Measurements from ENCODE around the gene VRK2. TPM values are rescaled to one million over a fixed set of nuclear protein-coding genes. Genes with fewer than 3 reads are reported as not detected.
A peak's percentile ranks its signal among the peaks of the same experiment; 100 is the strongest.

Gene VRK2
- total RNA-seq, 1 donor: 22.1 TPM

DNA sequence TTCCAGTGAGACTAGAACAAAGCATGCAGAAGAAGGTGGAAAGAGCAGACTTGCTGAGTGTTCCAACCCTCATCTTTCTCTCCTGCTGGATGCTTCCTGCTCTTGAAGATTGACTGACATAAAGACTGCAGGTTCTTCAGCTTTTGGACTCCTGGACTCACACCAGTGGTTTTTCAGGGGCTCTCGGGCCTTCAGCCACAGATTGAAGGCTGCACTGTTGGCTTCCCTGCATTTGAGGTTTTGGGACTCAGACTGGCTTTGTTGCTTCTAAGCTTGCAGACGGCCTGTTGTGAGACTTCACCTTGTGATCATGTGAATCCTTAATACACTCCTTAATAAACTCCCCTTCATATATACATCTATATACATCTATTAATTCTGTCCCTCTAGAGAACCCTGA lies 20.4 kb downstream of the VRK2 start:
- no peak overlapping the region for H3K4me3 ChIP-seq (ENCODE audit: insufficient read depth, low read length)
- H4K20me1 ChIP-seq (ENCODE audit: insufficient read depth, low read length): no peaks in the 10 kb centered on the region
- no peaks in the 10 kb centered on the region for H3K36me3 ChIP-seq (ENCODE audit: insufficient read depth, low read length)
- no peaks in the 10 kb centered on the region for H3K9me3 ChIP-seq (ENCODE audit: low read depth, low read length)
- peak overlapping the region; percentile 4 for H2AFZ ChIP-seq (ENCODE audit: low read length)
- H3K4me2 ChIP-seq (ENCODE audit: insufficient read depth, low read length): no peak overlapping the region
- H3K27ac ChIP-seq (ENCODE audit: low read depth, low read length): no peak overlapping the region
- no peak for DNase-seq (ENCODE audit: insufficient read length, low spot score, missing footprints)
- H3K4me1 ChIP-seq (ENCODE audit: insufficient read depth, low read length): peaks cover 8% of the 10 kb centered on the region
- H3K79me2 ChIP-seq (ENCODE audit: insufficient read depth, low read length): peaks cover 13% of the 10 kb centered on the region
- no peaks in the 10 kb centered on the region for H3K27me3 ChIP-seq (ENCODE audit: insufficient read depth, low read length)
- TF ChIP-seq, protein P1, sequence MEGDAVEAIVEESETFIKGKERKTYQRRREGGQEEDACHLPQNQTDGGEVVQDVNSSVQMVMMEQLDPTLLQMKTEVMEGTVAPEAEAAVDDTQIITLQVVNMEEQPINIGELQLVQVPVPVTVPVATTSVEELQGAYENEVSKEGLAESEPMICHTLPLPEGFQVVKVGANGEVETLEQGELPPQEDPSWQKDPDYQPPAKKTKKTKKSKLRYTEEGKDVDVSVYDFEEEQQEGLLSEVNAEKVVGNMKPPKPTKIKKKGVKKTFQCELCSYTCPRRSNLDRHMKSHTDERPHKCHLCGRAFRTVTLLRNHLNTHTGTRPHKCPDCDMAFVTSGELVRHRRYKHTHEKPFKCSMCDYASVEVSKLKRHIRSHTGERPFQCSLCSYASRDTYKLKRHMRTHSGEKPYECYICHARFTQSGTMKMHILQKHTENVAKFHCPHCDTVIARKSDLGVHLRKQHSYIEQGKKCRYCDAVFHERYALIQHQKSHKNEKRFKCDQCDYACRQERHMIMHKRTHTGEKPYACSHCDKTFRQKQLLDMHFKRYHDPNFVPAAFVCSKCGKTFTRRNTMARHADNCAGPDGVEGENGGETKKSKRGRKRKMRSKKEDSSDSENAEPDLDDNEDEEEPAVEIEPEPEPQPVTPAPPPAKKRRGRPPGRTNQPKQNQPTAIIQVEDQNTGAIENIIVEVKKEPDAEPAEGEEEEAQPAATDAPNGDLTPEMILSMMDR (IDR thresholded peaks at IDR 0.05; ENCODE audit: extremely low read depth, low read depth, low read length): no peak

DNA sequence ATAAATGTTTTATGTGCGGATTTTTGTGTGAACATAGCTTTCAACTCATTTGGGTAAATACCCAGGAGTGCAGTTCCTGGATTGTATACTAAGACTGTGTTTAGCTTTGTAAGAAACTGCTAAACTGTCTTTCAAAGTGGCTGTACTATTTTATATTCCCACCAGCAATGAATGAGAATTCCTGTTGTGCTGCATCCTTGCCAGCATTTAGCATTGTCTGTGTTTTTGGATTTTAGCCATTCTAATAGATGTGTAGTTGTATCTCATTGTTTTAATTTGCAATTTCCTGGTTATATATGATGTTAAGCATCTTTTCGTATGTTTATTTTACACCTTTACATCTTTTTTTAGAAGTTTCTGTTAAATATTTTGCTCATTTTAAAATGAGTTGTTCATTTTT lies 24.2 kb downstream of the VRK2 start:
- TF ChIP-seq, protein P1 (IDR thresholded peaks at IDR 0.05; ENCODE audit: extremely low read depth, low read depth, low read length): no peak
- no peaks in the 10 kb centered on the region for H3K9me3 ChIP-seq (ENCODE audit: low read depth, low read length)
- peaks cover 22% of the 10 kb centered on the region for H3K79me2 ChIP-seq (ENCODE audit: insufficient read depth, low read length)
- no peak overlapping the region for H3K4me2 ChIP-seq (ENCODE audit: insufficient read depth, low read length)
- DNase-seq (ENCODE audit: insufficient read length, low spot score, missing footprints): no peak
- H3K4me3 ChIP-seq (ENCODE audit: insufficient read depth, low read length): no peak overlapping the region
- no peak overlapping the region for H3K27ac ChIP-seq (ENCODE audit: low read depth, low read length)
- H3K36me3 ChIP-seq (ENCODE audit: insufficient read depth, low read length): no peaks in the 10 kb centered on the region
- H3K4me1 ChIP-seq (ENCODE audit: insufficient read depth, low read length): no peaks in the 10 kb centered on the region
- no peak overlapping the region for H2AFZ ChIP-seq (ENCODE audit: low read length)
- no peaks in the 10 kb centered on the region for H3K27me3 ChIP-seq (ENCODE audit: insufficient read depth, low read length)
- H4K20me1 ChIP-seq (ENCODE audit: insufficient read depth, low read length): no peaks in the 10 kb centered on the region

DNA sequence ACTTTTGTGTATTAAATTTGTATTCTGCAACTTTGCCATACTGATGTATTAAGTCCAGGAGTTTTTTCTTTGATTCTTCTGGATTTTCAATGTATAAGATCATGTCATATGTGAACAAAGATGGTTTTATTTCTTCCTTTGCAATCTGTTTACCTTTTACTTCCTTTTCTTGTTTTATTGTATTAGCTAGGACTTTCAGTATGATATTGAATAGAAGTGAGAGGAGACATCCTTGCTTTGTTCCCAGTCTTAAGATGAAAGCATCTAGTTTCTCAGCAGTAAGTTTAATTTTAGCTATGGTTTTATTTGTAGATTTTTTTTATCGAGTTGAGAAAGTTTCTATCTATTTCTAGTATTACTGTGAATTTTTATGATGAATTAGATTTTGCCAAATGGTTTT lies 25.5 kb downstream of the VRK2 start:
- H4K20me1 ChIP-seq (ENCODE audit: insufficient read depth, low read length): no peaks in the 10 kb centered on the region
- peaks cover 21% of the 10 kb centered on the region for H3K79me2 ChIP-seq (ENCODE audit: insufficient read depth, low read length)
- no peaks in the 10 kb centered on the region for H3K27me3 ChIP-seq (ENCODE audit: insufficient read depth, low read length)
- no peak overlapping the region for H3K4me2 ChIP-seq (ENCODE audit: insufficient read depth, low read length)
- no peak overlapping the region for H3K4me3 ChIP-seq (ENCODE audit: insufficient read depth, low read length)
- H3K4me1 ChIP-seq (ENCODE audit: insufficient read depth, low read length): no peaks in the 10 kb centered on the region
- H3K27ac ChIP-seq (ENCODE audit: low read depth, low read length): no peak overlapping the region
- DNase-seq (ENCODE audit: insufficient read length, low spot score, missing footprints): no peak
- no peak overlapping the region for H2AFZ ChIP-seq (ENCODE audit: low read length)
- TF ChIP-seq, protein P1 (IDR thresholded peaks at IDR 0.05; ENCODE audit: extremely low read depth, low read depth, low read length): no peak
- H3K36me3 ChIP-seq (ENCODE audit: insufficient read depth, low read length): no peaks in the 10 kb centered on the region
- no peaks in the 10 kb centered on the region for H3K9me3 ChIP-seq (ENCODE audit: low read depth, low read length)

DNA sequence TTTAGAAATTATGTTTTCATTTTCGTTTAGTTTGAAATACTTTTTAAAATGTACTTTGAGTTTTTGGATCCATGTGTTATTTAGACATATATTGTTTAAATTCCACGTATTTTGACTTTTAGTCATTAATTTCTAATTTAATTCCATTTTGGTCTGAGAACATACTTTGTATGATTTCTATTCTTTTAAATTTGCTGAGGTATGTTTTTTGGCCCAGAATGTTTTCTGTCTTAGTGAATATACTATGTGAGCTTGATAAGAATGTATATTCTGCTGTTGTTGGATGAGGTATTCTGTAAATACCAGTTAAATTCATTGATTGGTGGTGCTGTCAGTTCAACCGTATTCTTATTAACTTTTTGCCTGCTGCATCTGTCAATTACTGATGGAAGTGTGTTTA lies 26.4 kb downstream of the VRK2 start:
- TF ChIP-seq, protein P1 (IDR thresholded peaks at IDR 0.05; ENCODE audit: extremely low read depth, low read depth, low read length): no peak
- H3K79me2 ChIP-seq (ENCODE audit: insufficient read depth, low read length): peaks cover 26% of the 10 kb centered on the region

More for the DNA sequence above, 26.4 kb downstream of the VRK2 start:
- Histone ChIP-seq H3K27ac (ENCODE audit: low read depth, low read length) (no peak overlapping the region), H3K27me3 (ENCODE audit: insufficient read depth, low read length) (no peaks in the 10 kb centered on the region), H3K36me3 (ENCODE audit: insufficient read depth, low read length) (no peaks in the 10 kb centered on the region), H2AFZ (ENCODE audit: low read length) (no peak overlapping the region), H3K4me3 (ENCODE audit: insufficient read depth, low read length) (no peak overlapping the region), H3K9me3 (ENCODE audit: low read depth, low read length) (no peaks in the 10 kb centered on the region), H4K20me1 (ENCODE audit: insufficient read depth, low read length) (no peaks in the 10 kb centered on the region), H3K4me1 (ENCODE audit: insufficient read depth, low read length) (no peaks in the 10 kb centered on the region), H3K4me2 (ENCODE audit: insufficient read depth, low read length) (no peak overlapping the region)
- no peak for DNase-seq (ENCODE audit: insufficient read length, low spot score, missing footprints)

Measured in osteoblast (primary cell).